Activated naive CD8-positive, alpha-beta T cell treated with anti-CD3 and anti-CD28 coated beads for 36 hours (primary cell): Measurements from ENCODE around the gene ATAD3A. TPM values are rescaled to one million over a fixed set of nuclear protein-coding genes. Genes with fewer than 3 reads are reported as not detected.
"Not testable (repeated sequence)": the region's sequence is repeated elsewhere in the genome, so short reads cannot be mapped to it uniquely, and the experiment has no call there.

ENCODE experiments used
- DNase-seq: peaks from one replicate; pipeline ENCODE4 v3.0.0; 2021
- H3K27ac Mint-ChIP-seq: one replicate; pipeline ENCODE4 v1.8.0; 2022; ENCODE audit warnings: mild to moderate bottlenecking, moderate library complexity, mixed read lengths
- H3K27me3 Mint-ChIP-seq: one replicate; pipeline ENCODE4 v1.8.0; 2022; ENCODE audit warnings: mild to moderate bottlenecking, mixed read lengths
- H3K36me3 Mint-ChIP-seq: one replicate; pipeline ENCODE4 v1.8.0; 2021; ENCODE audit warnings: mild to moderate bottlenecking, mixed read lengths
- H3K4me1 Mint-ChIP-seq: one replicate; pipeline ENCODE4 v1.8.0; 2021; ENCODE audit warnings: mixed read lengths
- H3K4me3 Mint-ChIP-seq: one replicate; pipeline ENCODE4 v1.8.0; 2022; ENCODE audit warnings: mild to moderate bottlenecking, moderate library complexity, mixed read lengths
- H3K9me3 Mint-ChIP-seq: one replicate; pipeline ENCODE4 v1.8.0; 2022; ENCODE audit warnings: mixed read lengths
- total RNA-seq, 2 experiments: library from RNA; stranded (reverse); gene quantifications; one replicate each; pipeline ENCODE4 v1.2.3, GENCODE V29; 2021

Gene ATAD3A
- 10 to 100 TPM; 87.9 to 89.2 TPM for total RNA-seq

DNA sequence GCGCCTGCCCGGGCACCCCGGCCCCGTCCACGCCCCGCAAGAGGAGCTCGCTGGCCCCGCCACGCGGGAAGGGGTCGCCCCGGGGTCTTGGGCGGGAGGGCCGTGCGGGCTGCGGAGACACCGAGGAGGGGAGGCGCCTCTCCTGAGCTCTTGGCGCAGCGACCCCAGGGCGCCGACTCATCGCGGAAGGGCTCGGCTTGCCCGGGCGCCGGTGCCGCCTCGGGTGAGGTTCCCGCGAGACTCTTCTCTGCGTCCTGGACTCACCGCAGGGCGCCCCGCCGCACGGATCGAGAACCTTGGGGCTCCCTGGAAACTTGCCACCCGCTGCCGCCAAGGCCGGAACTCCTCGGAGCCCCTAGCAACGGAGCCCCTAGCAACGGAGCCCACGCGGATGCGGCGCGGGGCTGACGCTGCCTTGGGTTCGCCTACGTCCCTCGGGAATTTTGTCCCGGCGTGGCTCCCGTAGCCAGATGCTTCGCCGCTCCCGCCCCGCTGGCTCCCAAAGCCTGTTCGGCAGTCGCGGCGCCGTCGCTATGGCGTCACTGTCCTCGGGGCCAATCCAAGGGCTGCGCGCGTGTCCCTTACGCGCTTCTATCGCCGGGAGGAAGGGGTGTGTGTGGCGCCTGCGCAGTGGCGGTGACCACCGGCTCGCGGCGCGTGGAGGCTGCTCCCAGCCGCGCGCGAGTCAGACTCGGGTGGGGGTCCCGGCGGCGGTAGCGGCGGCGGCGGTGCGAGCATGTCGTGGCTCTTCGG lies at the start of gene ATAD3A:
TSS of gene ATAD3A (plus strand) at position 630 of the 753 bp plus-strand sequence. CDS start at position 737, 107 bp downstream.
- Mint-ChIP-seq H3K9me3 (peaks cover 2% of the 10 kb centered on the region), H3K36me3 (peaks cover 12% of the 10 kb centered on the region), H3K27ac (peak within 1 kb of the TSS; percentile 86), H3K4me3 (peak within 1 kb of the TSS; percentile 83), H3K4me1 (peaks cover 5% of the 10 kb centered on the region), H3K27me3 (no peaks in the 10 kb centered on the region)
- peak; percentile 98 for DNase-seq

DNA sequence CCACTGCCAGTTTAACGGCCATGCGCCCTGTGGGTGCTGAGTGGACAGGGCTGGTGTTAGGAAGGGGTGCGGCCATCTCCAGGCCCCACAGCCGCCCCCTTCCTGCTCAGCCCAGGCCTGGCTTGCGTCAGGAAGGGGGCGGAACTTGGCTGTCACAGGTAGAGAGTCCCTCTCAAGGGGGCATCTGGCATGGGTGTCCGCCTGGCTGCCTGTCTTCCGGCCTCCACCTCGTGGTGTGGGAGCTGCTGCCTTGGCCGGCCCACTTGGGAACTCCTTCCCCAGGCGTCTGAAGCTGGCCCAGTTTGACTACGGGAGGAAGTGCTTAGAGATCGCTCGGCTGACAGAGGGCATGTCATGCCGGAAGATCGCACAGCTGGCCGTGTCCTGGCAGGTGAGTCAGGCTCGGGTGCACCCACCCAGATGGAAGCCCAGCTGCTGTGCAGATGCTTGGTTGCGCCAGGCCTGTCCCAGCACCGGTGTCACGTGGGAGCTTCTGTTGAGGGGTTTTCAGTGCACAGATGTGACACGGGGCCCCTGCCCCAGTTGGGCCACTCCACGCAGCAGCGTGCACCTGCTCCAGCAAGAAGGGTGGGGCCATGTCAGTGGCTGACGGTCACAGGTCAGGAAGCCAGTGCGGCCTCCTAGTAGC lies 49.5 kb upstream of the ATAD3A start:
- peak overlapping the region; percentile 58 for H3K4me3 Mint-ChIP-seq
- H3K36me3 Mint-ChIP-seq, result no peaks in the 10 kb centered on the region
- no peaks in the 10 kb centered on the region for H3K4me1 Mint-ChIP-seq
- DNase-seq, result peak; percentile 17
- peak overlapping the region; percentile 63 for H3K27ac Mint-ChIP-seq
- peaks cover 13% of the 10 kb centered on the region for H3K27me3 Mint-ChIP-seq
- H3K9me3 Mint-ChIP-seq, result no peaks in the 10 kb centered on the region

DNA sequence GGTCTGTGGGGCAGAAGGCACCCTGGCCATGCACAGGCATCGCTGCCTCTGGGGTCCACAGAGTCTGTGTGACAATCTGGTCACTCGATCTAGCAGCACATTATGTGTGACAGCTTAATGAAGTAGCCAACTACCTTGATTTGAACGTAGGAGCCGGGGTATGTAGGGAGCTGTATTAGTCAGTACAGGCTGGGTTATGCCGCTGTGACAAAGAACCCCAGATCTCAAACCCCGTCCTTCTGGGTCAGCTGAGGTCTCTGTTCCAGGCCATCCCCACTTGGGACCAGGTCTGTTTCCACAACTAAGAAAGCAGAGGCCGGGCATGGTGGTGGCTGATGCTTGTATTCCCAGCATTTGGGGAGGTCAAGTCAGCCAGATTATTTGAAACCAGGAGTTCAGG lies 48.6 kb upstream of the ATAD3A start:
- H3K27ac Mint-ChIP-seq, result no peak overlapping the region
- H3K4me3 Mint-ChIP-seq, result no peak overlapping the region
- no peaks in the 10 kb centered on the region for H3K4me1 Mint-ChIP-seq
- H3K9me3 Mint-ChIP-seq, result no peaks in the 10 kb centered on the region
- peaks cover 13% of the 10 kb centered on the region for H3K27me3 Mint-ChIP-seq
- H3K36me3 Mint-ChIP-seq, result no peaks in the 10 kb centered on the region
- no peak for DNase-seq

DNA sequence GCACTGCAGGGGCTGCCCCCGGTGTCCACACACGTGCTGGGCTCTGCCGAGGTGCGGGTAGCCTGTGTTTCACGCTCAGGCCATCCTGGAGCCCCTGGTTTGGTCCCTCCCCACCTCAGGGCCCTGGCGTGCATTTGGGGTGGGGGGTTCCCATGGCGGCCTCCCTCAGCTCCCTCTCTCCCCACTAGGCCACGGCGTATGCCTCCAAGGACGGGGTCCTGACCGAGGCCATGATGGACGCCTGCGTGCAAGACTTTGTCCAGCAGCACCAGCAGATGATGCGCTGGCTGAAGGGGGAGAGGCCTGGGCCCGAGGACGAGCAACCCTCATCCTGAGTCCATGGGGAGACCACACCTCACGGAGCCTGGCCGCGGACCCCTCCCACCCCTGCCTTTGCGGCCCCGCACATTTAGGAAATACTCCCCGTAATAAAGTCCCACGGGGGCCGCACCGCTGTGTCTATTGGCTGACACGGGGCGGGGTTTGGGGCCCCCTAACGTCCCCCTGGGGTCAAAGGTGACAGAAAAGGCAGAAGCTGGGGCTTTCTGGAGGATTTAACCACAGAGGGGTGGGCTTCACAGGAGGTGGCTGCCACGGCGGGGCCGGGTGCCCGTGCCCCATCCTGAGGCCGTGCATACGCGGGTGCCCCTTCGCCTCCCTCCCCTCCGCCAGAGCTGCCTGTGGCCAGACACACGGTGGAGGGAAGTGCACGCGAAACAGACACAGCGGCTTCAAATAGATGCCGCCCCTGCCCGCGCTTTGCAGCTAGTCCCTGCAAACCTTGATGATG lies 43.6 kb upstream of the ATAD3A start:
- peaks cover 11% of the 10 kb centered on the region for H3K4me1 Mint-ChIP-seq
- not testable (repeated sequence) for DNase-seq, H3K27ac Mint-ChIP-seq, H3K4me3 Mint-ChIP-seq, H3K9me3 Mint-ChIP-seq, H3K36me3 Mint-ChIP-seq, H3K27me3 Mint-ChIP-seq

DNA sequence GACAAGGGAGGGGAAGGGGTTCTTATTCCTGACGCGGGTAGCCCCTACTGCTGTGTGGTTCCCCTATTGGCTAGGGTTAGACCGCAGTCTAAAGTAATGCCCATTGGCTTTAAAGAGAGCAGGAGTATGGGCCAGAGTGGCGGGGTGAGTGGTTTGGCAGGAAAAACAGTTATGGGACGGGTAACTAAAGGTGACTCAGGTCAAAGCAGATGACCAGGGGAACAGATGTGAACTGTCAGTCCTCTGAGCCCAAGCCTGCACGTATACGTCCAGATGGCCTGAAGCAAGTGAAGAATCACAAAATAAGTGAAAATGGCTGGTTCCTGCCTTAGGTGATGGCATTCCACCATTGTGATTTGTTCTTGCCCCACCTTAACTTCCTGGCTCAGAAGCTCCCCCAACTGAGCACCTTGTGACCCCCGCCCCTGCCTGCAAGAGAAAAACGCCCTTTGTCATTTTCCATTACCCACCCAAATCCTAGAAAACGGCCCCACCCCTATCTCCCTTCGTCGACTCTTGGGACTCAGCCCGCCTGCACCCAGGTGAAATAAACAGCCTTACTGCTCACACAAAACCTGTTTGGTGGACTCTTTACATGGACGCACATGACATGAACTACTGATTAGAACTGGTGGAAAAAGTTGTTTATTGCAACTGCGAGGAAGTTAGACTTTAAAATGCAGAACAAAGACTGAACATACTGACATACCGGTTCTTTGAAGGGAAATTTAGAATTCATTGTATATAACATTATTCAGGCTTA lies 41.2 kb upstream of the ATAD3A start:
- DNase-seq, result peak; percentile 41
- Mint-ChIP-seq H3K27ac (peak overlapping the region; percentile 92), H3K9me3 (no peaks in the 10 kb centered on the region), H3K27me3 (no peaks in the 10 kb centered on the region), H3K4me3 (peak overlapping the region; percentile 92), H3K36me3 (peaks cover 11% of the 10 kb centered on the region), H3K4me1 (peaks cover 17% of the 10 kb centered on the region)

DNA sequence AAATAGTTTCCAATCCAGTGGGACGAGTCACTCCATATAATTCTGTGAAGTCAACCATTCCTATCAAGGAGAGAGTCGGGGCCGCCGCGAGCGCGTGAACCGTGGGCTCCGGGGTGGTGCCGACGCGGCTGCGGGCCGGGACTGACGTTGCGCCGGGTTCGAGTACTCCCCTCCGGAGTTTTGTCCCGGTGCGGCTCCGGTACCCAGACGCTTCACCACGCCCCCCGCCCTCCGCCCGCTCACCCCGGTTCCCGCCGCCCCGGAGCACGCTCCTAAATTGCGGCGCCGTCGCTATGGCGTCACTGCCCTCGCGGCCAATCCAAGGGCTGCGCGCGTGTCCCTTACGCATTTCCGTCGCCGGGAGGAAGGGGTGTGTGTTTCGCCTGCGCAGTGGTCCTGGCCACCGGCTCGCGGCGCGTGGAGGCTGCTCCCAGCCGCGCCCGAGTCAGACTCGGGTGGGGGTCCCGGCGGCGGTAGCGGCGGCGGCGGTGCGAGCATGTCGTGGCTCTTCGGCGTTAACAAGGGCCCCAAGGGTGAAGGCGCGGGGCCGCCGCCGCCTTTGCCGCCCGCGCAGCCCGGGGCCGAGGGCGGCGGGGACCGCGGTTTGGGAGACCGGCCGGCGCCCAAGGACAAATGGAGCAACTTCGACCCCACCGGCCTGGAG lies 40.4 kb upstream of the ATAD3A start, which contains the start of gene ATAD3B:
TSS of gene ATAD3B (plus strand) at position 377 of the 664 bp plus-strand sequence. CDS start at position 497, 120 bp downstream.
- peak; percentile 95 for DNase-seq
- H3K27ac Mint-ChIP-seq, result peak within 1 kb of the TSS; percentile 92
- H3K27me3 Mint-ChIP-seq, result no peaks in the 10 kb centered on the region
- H3K9me3 Mint-ChIP-seq, result no peaks in the 10 kb centered on the region
- H3K4me1 Mint-ChIP-seq, result peaks cover 17% of the 10 kb centered on the region
- H3K4me3 Mint-ChIP-seq, result peak within 1 kb of the TSS; percentile 92
- H3K36me3 Mint-ChIP-seq, result peaks cover 13% of the 10 kb centered on the region

DNA sequence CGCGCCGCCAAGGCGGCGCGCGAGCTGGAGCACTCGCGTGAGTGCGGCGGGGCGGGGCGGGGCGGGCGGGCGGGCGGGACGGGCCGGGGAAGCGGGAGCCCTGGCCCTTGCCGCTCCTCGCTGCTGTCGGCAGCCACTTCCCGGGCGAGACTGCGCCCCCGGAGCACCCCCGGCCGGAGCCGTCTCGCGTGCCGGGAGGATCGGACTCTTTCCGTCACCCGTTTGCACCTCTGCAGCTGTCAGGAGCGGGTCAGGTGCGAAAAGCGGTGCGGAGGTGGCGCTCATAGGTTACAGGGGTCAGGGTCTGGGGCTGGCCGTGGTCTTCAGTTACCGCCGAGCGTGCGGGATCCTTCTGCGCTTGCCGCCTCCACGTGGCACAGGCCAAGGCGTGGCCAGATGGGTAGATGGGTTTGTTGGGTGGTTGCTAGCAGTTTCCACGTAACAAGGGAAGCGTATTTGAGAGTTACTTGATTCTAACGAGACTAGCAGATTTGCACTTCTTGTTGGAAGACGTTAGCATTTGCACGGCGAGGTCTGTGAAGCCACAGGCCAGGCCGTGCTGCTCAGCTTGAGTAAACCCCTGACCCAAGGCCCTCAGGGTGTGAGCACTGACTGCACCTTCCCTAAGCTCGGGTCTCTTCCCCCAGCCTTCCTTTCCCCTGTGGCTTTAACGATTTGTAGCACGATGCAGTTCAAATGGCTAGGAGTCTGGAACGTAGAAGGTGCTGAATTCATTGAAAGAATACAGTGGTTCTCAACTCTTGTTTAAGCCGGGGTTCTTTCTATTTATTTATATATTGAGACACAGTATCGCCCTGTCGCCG lies 39.7 kb upstream of the ATAD3A start:
- Mint-ChIP-seq H3K4me1 (peaks cover 17% of the 10 kb centered on the region), H3K4me3 (peak overlapping the region; percentile 86), H3K36me3 (peaks cover 13% of the 10 kb centered on the region), H3K27ac (peak overlapping the region; percentile 74)
- not testable (repeated sequence) for H3K9me3 Mint-ChIP-seq, H3K27me3 Mint-ChIP-seq
- DNase-seq, result peak; percentile 39

DNA sequence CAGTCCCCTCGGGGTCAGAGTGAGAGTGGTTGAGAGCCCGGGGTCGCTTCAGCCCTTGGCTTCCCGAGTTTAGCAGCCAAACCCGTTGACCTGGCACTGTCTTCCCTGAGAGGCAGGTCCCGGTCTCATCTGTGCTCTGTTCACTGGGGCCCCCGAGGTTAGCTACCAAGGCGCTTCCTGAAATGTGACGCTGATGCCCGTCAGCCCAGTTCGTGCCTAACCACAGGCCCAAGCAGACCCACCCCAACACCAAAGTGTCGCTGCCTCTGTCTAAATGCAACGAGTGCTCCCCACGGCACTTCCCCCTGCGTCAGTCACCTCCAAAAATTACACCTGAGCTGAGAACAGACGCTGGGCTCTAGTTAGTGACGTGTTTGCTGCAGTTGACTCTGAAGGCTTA lies 36.0 kb upstream of the ATAD3A start:
- not testable (repeated sequence) for H3K4me3 Mint-ChIP-seq, H3K4me1 Mint-ChIP-seq, DNase-seq, H3K27ac Mint-ChIP-seq, H3K27me3 Mint-ChIP-seq, H3K9me3 Mint-ChIP-seq
- H3K36me3 Mint-ChIP-seq, result peaks cover 24% of the 10 kb centered on the region

DNA sequence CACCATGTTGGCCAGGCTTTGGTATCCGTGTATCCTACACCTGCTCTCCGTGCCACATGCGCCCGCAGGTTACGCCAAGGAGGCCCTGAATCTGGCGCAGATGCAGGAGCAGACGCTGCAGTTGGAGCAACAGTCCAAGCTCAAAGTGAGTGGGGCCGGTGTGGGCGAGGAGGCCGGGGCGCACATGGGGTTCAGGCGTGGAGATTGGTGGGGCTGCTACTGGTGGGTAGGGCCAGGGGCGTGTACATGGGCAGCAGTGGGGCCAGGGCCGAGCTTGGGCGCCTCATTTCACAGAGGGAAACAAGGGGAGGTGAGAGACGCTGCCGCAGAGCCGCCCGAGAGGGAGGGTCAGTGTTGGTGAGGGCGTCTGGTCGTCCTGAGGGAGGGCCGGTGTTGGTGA lies 34.8 kb upstream of the ATAD3A start:
- Mint-ChIP-seq H3K36me3 (peaks cover 28% of the 10 kb centered on the region), H3K9me3 (no peaks in the 10 kb centered on the region), H3K27me3 (no peaks in the 10 kb centered on the region), H3K27ac (no peak overlapping the region), H3K4me3 (no peak overlapping the region), H3K4me1 (peaks cover 6% of the 10 kb centered on the region)
- DNase-seq, result no peak

DNA sequence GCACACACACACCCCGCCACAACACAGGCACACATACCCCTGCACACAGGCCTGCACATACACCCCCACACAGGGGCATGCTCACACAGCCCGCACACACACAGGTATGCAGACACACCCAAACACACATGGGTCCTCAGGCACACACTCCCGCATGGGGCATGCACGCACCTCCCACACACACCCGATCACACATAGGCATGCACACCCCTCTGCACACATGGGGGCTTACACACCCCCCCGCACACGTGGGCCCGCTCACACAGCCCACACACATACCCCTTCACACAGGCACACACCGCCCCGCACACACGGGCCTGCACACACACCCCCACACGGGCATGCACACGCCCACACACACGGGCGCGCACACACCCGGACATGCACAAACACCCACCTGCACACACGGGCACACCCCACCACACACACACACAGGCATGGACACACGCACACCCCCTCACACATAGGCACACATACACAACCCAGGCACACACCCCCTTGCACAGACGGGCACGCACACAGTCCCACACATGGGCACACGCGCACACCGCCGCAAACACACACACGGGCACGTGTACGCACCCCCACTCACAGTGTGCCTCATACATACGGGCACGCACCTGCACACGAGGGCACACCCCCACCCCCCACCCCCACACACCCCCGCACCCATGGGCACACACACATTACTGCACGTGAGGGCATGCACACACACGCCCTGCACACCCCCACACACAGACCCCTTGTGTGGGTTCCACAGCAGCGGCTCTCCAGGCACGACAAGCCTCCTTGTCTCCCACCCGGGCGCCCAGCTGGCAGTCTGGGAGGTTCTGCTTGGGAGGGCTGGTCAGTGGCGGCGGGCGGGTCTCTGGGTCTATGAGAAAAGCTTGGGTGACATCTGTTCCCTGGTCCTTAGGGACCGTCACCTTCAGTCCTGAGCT lies 32.1 kb upstream of the ATAD3A start:
- Mint-ChIP-seq H3K27ac (no peak overlapping the region), H3K9me3 (no peaks in the 10 kb centered on the region), H3K4me3 (no peak overlapping the region), H3K4me1 (no peaks in the 10 kb centered on the region), H3K36me3 (peaks cover 21% of the 10 kb centered on the region), H3K27me3 (no peaks in the 10 kb centered on the region)
- no peak for DNase-seq

DNA sequence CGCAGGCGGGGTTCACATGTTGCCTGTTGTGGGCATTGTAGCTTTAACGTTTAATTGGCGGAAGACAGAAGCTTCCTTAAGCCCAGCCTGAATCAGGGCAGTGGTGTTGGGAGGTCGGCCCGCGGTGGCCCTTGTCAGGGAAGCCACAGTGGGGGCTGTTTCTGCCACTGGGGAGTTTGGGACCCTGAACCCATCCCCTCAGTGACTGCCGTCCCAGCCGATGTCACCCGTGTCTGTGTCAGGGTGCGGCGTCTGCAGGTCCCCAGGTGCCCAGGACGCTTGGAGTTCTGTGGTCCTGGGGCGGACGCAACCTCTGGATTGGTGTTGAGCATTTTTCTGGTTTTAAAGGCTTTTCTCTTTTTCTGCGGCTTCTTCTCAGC lies 31.5 kb upstream of the ATAD3A start:
- H3K36me3 Mint-ChIP-seq, result peaks cover 21% of the 10 kb centered on the region
- H3K27me3 Mint-ChIP-seq, H3K27ac Mint-ChIP-seq, DNase-seq, H3K4me1 Mint-ChIP-seq, H3K9me3 Mint-ChIP-seq, H3K4me3 Mint-ChIP-seq: not testable (repeated sequence)

DNA sequence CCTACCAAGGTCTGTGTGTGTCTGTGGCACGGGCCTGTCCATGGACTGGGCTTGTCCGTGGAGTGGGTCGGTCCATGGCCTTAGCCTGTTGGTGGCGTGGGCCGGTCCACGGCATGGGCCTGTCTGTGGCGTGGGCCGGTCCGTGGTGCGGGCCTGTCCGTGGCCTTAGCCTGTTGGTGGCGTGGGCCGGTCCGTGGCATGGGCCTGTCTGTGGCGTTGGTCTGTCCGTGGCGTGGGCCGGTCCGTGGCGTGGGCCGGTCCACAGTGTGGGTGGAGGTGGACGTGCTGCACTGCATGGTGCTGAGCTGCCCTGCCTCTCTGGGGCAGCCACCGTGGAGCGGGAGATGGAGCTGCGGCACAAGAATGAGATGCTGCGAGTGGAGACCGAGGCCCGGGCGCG lies 30.2 kb upstream of the ATAD3A start:
- not testable (repeated sequence) for H3K4me3 Mint-ChIP-seq, H3K4me1 Mint-ChIP-seq, H3K9me3 Mint-ChIP-seq, H3K27ac Mint-ChIP-seq, DNase-seq, H3K27me3 Mint-ChIP-seq
- peaks cover 19% of the 10 kb centered on the region for H3K36me3 Mint-ChIP-seq

DNA sequence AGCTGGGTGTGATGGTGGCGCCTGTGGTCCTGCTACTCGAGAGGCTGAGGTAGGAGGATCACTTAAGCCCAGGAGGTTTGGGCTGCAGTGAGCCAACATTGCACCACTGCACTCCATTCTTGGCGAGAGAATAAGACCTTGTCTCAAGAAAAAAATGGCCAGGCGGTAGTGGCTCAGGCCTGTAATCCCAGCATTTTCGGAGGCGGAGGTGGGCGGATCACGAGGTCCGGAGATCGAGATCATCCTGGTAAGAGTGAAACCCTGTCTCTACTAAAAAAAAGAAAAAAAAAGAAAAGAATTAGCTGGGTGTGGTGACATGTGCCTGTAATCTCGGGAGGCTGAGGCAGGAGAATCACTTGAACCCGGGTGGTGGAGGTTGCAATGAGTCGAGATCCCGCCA lies 29.1 kb upstream of the ATAD3A start:
- no peaks in the 10 kb centered on the region for H3K4me1 Mint-ChIP-seq
- H3K36me3 Mint-ChIP-seq, result peaks cover 19% of the 10 kb centered on the region
- H3K27ac Mint-ChIP-seq, result no peak overlapping the region
- no peaks in the 10 kb centered on the region for H3K27me3 Mint-ChIP-seq
- no peak for DNase-seq
- H3K9me3 Mint-ChIP-seq, result no peaks in the 10 kb centered on the region
- no peak overlapping the region for H3K4me3 Mint-ChIP-seq
